ENCODE measurements around the gene APOL1. TPM values are rescaled to one million over a fixed set of nuclear protein-coding genes. Genes with fewer than 3 reads are reported as not detected.

The APOL1 gene
- total RNA-seq, 2 experiments from 2014 or later, result 13.8 to 17.1 TPM

DNA sequence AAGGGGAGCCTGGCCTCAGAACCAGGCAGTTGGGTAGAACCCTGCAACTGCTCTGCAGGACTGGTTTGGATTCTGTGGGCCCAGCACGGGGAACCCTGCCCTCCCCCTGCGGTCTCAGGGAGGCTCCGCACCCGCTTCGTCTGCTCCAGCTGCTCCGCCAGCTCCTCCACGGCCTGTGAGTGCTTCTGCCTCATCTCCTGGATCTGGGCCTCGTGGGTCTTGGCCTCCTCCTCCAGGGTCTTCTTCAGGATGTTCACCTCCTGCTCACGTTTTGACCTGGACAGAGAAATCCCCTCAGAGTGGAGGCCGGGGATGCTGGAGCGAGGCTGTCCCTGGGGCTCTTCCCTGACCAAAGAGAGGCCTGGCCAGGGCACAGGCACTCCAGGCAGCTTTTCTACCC is 41.9 kb downstream of the APOL1 start:
- TF ChIP-seq, protein P1, sequence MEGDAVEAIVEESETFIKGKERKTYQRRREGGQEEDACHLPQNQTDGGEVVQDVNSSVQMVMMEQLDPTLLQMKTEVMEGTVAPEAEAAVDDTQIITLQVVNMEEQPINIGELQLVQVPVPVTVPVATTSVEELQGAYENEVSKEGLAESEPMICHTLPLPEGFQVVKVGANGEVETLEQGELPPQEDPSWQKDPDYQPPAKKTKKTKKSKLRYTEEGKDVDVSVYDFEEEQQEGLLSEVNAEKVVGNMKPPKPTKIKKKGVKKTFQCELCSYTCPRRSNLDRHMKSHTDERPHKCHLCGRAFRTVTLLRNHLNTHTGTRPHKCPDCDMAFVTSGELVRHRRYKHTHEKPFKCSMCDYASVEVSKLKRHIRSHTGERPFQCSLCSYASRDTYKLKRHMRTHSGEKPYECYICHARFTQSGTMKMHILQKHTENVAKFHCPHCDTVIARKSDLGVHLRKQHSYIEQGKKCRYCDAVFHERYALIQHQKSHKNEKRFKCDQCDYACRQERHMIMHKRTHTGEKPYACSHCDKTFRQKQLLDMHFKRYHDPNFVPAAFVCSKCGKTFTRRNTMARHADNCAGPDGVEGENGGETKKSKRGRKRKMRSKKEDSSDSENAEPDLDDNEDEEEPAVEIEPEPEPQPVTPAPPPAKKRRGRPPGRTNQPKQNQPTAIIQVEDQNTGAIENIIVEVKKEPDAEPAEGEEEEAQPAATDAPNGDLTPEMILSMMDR (IDR thresholded peaks at IDR 0.05), result no peak
- Mint-ChIP-seq H3K27me3 (no peaks in the 10 kb centered on the region), H3K4me3 (no peak overlapping the region), H3K4me1 (ENCODE audit: low read depth) (peaks cover 21% of the 10 kb centered on the region), H3K9me3 (no peaks in the 10 kb centered on the region), H3K27ac (no peak overlapping the region), H3K36me3 (ENCODE audit: low read depth) (peaks cover 81% of the 10 kb centered on the region)
- DNase-seq (no peak), ATAC-seq (no peak)
- intact Hi-C loops (cut with micrococcal nuclease), result no loop called here
- ChIA-PET POLR2A (interaction anchor here (0.8 to 2.7 kb wide), 5 partner anchors 8 to 35 kb away, joined by 3 to 9 read pairs (median 3); no protein-coding TSS in a partner anchor), CTCF (interaction anchor here (1.3 to 1.9 kb wide), 2 partner anchors 8 to 175 kb away, joined by 7 to 10 read pairs; no protein-coding TSS in a partner anchor)

DNA sequence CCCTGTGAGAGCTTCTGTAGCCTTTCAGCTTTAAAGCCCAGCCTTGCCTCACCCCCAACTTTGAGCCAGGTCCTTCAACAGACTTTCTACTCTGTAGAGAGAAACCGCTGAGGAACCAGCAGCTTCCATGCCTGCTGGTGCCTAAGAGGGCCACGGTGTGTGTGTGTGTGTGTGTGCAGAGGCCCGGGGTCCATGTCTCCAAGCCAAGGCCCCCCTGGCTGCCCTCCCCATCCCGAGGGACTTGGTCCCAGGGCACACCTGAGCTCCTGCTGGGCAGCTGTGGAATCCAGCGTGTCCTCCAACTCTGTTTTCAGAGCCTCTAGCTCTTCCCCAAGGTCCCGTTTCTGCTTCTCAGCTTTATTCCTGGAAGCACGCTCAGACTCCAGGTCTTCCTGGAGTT is 42.3 kb downstream of the APOL1 start:
- TF ChIP-seq, protein P1 (IDR thresholded peaks at IDR 0.05), result no peak
- Mint-ChIP-seq H3K27me3 (no peaks in the 10 kb centered on the region), H3K27ac (peak overlapping the region; percentile 15), H3K4me1 (ENCODE audit: low read depth) (peaks cover 18% of the 10 kb centered on the region), H3K4me3 (no peak overlapping the region), H3K9me3 (no peaks in the 10 kb centered on the region), H3K36me3 (ENCODE audit: low read depth) (peaks cover 82% of the 10 kb centered on the region)
- no peak for ATAC-seq
- ChIA-PET POLR2A (interaction anchor here (0.7 to 2.7 kb wide), 5 partner anchors 9 to 35 kb away, joined by 3 to 9 read pairs (median 3); no protein-coding TSS in a partner anchor), CTCF (interaction anchor here (1.3 to 8.2 kb wide), 2 partner anchors 9 to 191 kb away, joined by 10 to 56 read pairs; no protein-coding TSS in a partner anchor)
- no peak for DNase-seq
- intact Hi-C loops (cut with micrococcal nuclease), result no loop called here

DNA sequence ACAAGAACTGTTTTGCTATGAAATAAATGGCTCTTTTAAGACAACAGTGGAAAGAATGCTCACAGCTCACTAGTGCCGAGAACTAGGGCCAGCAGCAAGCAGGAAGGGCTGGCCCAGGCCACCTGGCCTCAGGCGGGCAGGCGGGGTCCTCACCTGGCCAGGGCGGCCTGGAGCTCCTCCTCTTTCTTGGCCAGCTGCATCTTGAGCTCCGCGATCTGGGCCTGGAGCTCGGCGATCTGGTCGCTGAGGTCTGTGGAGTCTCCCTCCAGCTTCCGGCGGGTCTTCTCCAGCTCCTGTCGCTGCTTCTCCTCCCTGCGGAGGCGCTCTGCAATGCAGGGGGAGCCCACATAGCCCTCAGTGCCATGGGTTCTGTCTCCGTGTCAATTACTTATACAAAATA is 43.8 kb downstream of the APOL1 start:
- Mint-ChIP-seq H3K4me3 (no peak overlapping the region), H3K9me3 (no peaks in the 10 kb centered on the region), H3K4me1 (ENCODE audit: low read depth) (peaks cover 20% of the 10 kb centered on the region), H3K27me3 (no peaks in the 10 kb centered on the region), H3K36me3 (ENCODE audit: low read depth) (peaks cover 84% of the 10 kb centered on the region), H3K27ac (no peak overlapping the region)
- ChIA-PET CTCF (interaction anchor here (1.0 to 10.8 kb wide), 5 partner anchors 10 to 189 kb away, joined by 3 to 152 read pairs (median 5); no protein-coding TSS in a partner anchor), POLR2A (interaction anchor here (1.0 to 2.4 kb wide), 4 partner anchors 11 to 19 kb away, joined by 3 to 6 read pairs (median 5); no protein-coding TSS in a partner anchor)
- TF ChIP-seq, protein P1 (IDR thresholded peaks at IDR 0.05), result no peak
- intact Hi-C loops (cut with micrococcal nuclease), result no loop called here
- DNase-seq, result no peak
- no peak for ATAC-seq

DNA sequence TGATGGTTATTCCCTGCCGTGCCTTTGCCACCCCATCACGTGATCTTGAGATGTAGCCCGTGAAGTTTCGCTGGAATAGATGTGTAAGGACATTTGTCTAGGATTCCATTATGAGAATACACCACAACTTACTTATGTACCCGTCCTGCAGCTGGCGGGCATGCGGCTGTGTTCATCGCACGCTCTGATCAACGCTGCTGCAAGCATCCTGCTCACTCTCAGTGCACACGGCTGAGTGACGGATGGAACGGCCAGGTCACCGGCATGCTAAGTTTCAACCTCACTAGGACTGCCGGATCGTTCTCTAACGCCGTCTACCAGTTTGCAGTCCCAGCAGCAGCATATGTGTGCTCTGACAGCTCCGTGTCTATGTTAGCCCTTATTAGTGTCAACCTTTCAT is 44.6 kb downstream of the APOL1 start:
- POLR2A ChIA-PET, result interaction anchor here (1.0 to 1.7 kb wide), 4 partner anchors 11 to 25 kb away, joined by 3 to 6 read pairs (median 4); no protein-coding TSS in a partner anchor
- no peaks in the 10 kb centered on the region for H3K9me3 Mint-ChIP-seq
- no peak overlapping the region for H3K27ac Mint-ChIP-seq
- no peaks in the 10 kb centered on the region for H3K27me3 Mint-ChIP-seq
- intact Hi-C loops (cut with micrococcal nuclease), result no loop called here
- no peak for DNase-seq
- H3K4me1 Mint-ChIP-seq (ENCODE audit: low read depth), result peaks cover 16% of the 10 kb centered on the region
- CTCF ChIA-PET, result interaction anchor here (1.6 to 10.8 kb wide), 4 partner anchors 20 to 189 kb away, joined by 4 to 152 read pairs (median 30); no protein-coding TSS in a partner anchor
- no peak overlapping the region for H3K4me3 Mint-ChIP-seq
- TF ChIP-seq, protein P1 (IDR thresholded peaks at IDR 0.05), result no peak
- no peak for ATAC-seq
- peaks cover 79% of the 10 kb centered on the region for H3K36me3 Mint-ChIP-seq (ENCODE audit: low read depth)

DNA sequence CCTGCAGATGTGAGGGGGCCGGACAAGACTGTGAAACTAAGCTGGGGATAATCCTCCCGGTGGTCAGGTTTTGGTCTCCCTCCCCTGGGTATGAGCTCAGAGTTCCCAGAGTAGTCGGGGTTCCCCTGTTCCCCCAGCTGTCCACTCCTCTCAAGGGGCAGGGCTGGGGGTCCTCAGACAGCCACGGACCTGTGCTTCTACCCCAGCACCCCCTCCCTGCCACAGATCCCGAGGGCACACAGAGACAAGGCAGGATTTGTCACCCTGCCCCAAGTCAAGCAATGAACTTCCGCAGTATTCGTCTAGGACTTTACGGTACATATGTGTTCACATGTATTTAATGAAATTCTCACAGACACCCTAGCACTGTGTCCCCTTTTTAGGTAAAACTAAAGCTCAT is 45.2 kb downstream of the APOL1 start:
- Mint-ChIP-seq H3K27me3 (no peaks in the 10 kb centered on the region), H3K9me3 (no peaks in the 10 kb centered on the region), H3K36me3 (ENCODE audit: low read depth) (peaks cover 79% of the 10 kb centered on the region), H3K4me3 (no peak overlapping the region), H3K27ac (no peak overlapping the region), H3K4me1 (ENCODE audit: low read depth) (peaks cover 12% of the 10 kb centered on the region)
- TF ChIP-seq, protein P1 (IDR thresholded peaks at IDR 0.05), result no peak
- DNase-seq, result no peak
- intact Hi-C loops (cut with micrococcal nuclease), result no loop called here
- ATAC-seq, result no peak
- ChIA-PET POLR2A (interaction anchor here (0.7 to 1.7 kb wide), 6 partner anchors 9 to 24 kb away, joined by 3 to 6 read pairs (median 4); no protein-coding TSS in a partner anchor), CTCF (interaction anchor here (1.0 to 10.8 kb wide), 7 partner anchors 9 to 188 kb away, joined by 4 to 152 read pairs (median 15); no protein-coding TSS in a partner anchor)

All from activated CD8-positive, alpha-beta T cell treated with anti-CD3 and anti-CD28 coated beads for 36 hours (primary cell).